Suprapubic skin (tissue), 3 donors: ENCODE data around the gene RFPL4AL1.

Experiments
- CTCF ChIP-seq, 2 donors: fragments of 200-600 bp in 1 of 2; fragments of 450-650 bp in 1 of 2; sonication (generic) in 1 of 2; IDR thresholded peaks; one replicate each; pipeline ENCODE4 v1.5.1; 2016 to 2019; ENCODE audit warnings: antibody characterized with exemption in 2 of 2, mild to moderate bottlenecking in 1 of 2, moderate library complexity in 1 of 2
- POLR2A ChIP-seq, 2 donors: fragments of 450-650 bp; IDR thresholded peaks; one replicate each; pipeline ENCODE4 v1.6.1; 2017; ENCODE audit warnings: antibody characterized with exemption in 2 of 2, mild to moderate bottlenecking in 2 of 2, moderate library complexity in 2 of 2

GRCh38 chr19:55778331-55778730, 9.4 kb downstream of the RFPL4AL1 start:
- TF ChIP-seq CTCF (IDR thresholded peaks at IDR 0.05) (no peak), POLR2A (IDR thresholded peaks at IDR 0.05) (no peak)
